H9 (cell line): ENCODE data around the gene PLAGL1. TPM values are rescaled to one million over a fixed set of nuclear protein-coding genes. Genes with fewer than 3 reads are reported as not detected.

ENCODE experiments used
- DNase-seq: peaks from one replicate; pipeline ENCODE4 v3.0.0-alpha.2; 2017
- H2AFZ ChIP-seq: one replicate; pipeline ENCODE4 v1.6.1; 2013; ENCODE audit warnings: mild to moderate bottlenecking, low read length, control low read depth, moderate library complexity
- H2AK5ac ChIP-seq: 2 replicates; pipeline ENCODE4 v1.6.1; 2013; ENCODE audit warnings: low read length, control low read depth, mixed read lengths; ENCODE audit not compliant: insufficient read length
- H2BK120ac ChIP-seq: one replicate; pipeline ENCODE4 v1.6.1; 2013; ENCODE audit warnings: low read depth, mild to moderate bottlenecking, low read length, control low read depth, inconsistent platforms; ENCODE audit not compliant: poor library complexity, severe bottlenecking
- H2BK12ac ChIP-seq: 2 replicates; pipeline ENCODE4 v1.6.1; 2013; ENCODE audit warnings: low read length, control low read depth, mixed read lengths, low read depth; ENCODE audit not compliant: insufficient read length
- H2BK15ac ChIP-seq: 2 replicates; pipeline ENCODE4 v1.6.1; 2013; ENCODE audit warnings: low read depth, low read length, control low read depth
- H2BK20ac ChIP-seq: one replicate; pipeline ENCODE4 v1.6.1; 2013; ENCODE audit warnings: low read depth, mild to moderate bottlenecking, low read length, control low read depth, inconsistent platforms; ENCODE audit not compliant: poor library complexity, severe bottlenecking
- H2BK5ac ChIP-seq: 2 replicates; pipeline ENCODE4 v1.6.1; 2013; ENCODE audit warnings: low read length, control low read depth, mixed read lengths; ENCODE audit not compliant: insufficient read length
- H3K14ac ChIP-seq: 2 replicates; pipeline ENCODE4 v1.6.1; 2013; ENCODE audit warnings: low read length, control low read depth; ENCODE audit not compliant: insufficient read depth
- H3K18ac ChIP-seq: 2 replicates; pipeline ENCODE4 v1.6.1; 2013; ENCODE audit warnings: low read depth, mild to moderate bottlenecking, mixed read lengths, low read length, control low read depth; ENCODE audit not compliant: insufficient read length
- H3K23ac ChIP-seq: 2 replicates; pipeline ENCODE4 v1.6.1; 2013; ENCODE audit warnings: low read length, control low read depth, mixed read lengths, low read depth; ENCODE audit not compliant: insufficient read length
- H3K23me2 ChIP-seq: 2 replicates; pipeline ENCODE4 v1.6.1; 2013; ENCODE audit warnings: low read depth, mild to moderate bottlenecking, mixed read lengths, low read length, control low read depth; ENCODE audit not compliant: insufficient read length, poor library complexity, severe bottlenecking
- H3K27ac ChIP-seq: 2 replicates; pipeline ENCODE4 v1.5.1; 2013; ENCODE audit warnings: low read length, control low read depth, mixed read lengths, low read depth; ENCODE audit not compliant: insufficient read length
- H3K27me3 ChIP-seq: 2 replicates; pipeline ENCODE4 v1.6.1; 2013; ENCODE audit warnings: low read length, control low read depth, inconsistent platforms; ENCODE audit not compliant: insufficient read depth
- H3K4ac ChIP-seq: 2 replicates; pipeline ENCODE4 v1.6.1; 2013; ENCODE audit warnings: low read depth, mild to moderate bottlenecking, control low read depth, inconsistent platforms, low read length, moderate library complexity
- H3K4me1 ChIP-seq: 2 replicates; pipeline ENCODE4 v1.6.1; 2013; ENCODE audit warnings: low read length, control low read depth, inconsistent platforms; ENCODE audit not compliant: insufficient read depth
- H3K4me2 ChIP-seq: 2 replicates; pipeline ENCODE4 v1.6.1; 2013; ENCODE audit warnings: low read length, control low read depth, mixed read lengths; ENCODE audit not compliant: insufficient read length, insufficient read depth
- H3K56ac ChIP-seq: 2 replicates; pipeline ENCODE4 v1.6.1; 2013; ENCODE audit warnings: low read depth, mild to moderate bottlenecking, mixed read lengths, low read length, control low read depth; ENCODE audit not compliant: insufficient read length
- H3K79me1 ChIP-seq: 2 replicates; pipeline ENCODE4 v1.6.1; 2013; ENCODE audit warnings: low read depth, mild to moderate bottlenecking, moderate library complexity, low read length, control low read depth, inconsistent platforms; ENCODE audit not compliant: insufficient read depth, poor library complexity, severe bottlenecking
- H3K79me2 ChIP-seq: 2 replicates; pipeline ENCODE4 v1.6.1; 2013; ENCODE audit warnings: low read length, control low read depth, inconsistent platforms; ENCODE audit not compliant: insufficient read depth
- H3K9ac ChIP-seq: 2 replicates; pipeline ENCODE4 v1.6.1; 2013; ENCODE audit warnings: low read length, control low read depth, mixed read lengths; ENCODE audit not compliant: insufficient read length; ENCODE audit errors: extremely low read depth
- H3K9me3 ChIP-seq: one replicate; pipeline ENCODE4 v1.6.1; 2013; ENCODE audit warnings: low read depth, low read length, inconsistent platforms; ENCODE audit not compliant: control insufficient read depth
- H3T11ph ChIP-seq: one replicate; pipeline ENCODE4 v1.6.1; 2013; ENCODE audit warnings: mild to moderate bottlenecking, low read length, control low read depth, inconsistent platforms
- H4K20me1 ChIP-seq: one replicate; pipeline ENCODE4 v1.6.1; 2013; ENCODE audit not compliant: control insufficient read depth, insufficient read length, insufficient read depth
- H4K5ac ChIP-seq: 2 replicates; pipeline ENCODE4 v1.6.1; 2013; ENCODE audit warnings: low read depth, mild to moderate bottlenecking, mixed read lengths, low read length, control low read depth; ENCODE audit not compliant: insufficient read length
- H4K8ac ChIP-seq: replicated peaks from 2 replicates; pipeline ENCODE4 v1.6.1; 2013; ENCODE audit warnings: low read length, control low read depth, mixed read lengths, low read depth; ENCODE audit not compliant: insufficient read length
- H4K91ac ChIP-seq: 2 replicates; pipeline ENCODE4 v1.6.1; 2013; ENCODE audit warnings: low read depth, mild to moderate bottlenecking, moderate library complexity, mixed read lengths, low read length, control low read depth; ENCODE audit not compliant: insufficient read length
- H3K27ac Mint-ChIP-seq, 3 experiments: 2 replicates in 2 of 3; 3 replicates in 1 of 3; pipeline ENCODE4 v1.8.0; 2020 to 2021; ENCODE audit warnings: mixed read lengths in 3 of 3, mild to moderate bottlenecking in 1 of 3, moderate library complexity in 1 of 3
- H3K27me3 Mint-ChIP-seq: 2 replicates; pipeline ENCODE4 v1.8.0; 2021; ENCODE audit warnings: low read depth, mild to moderate bottlenecking, moderate library complexity, mixed read lengths
- H3K36me3 Mint-ChIP-seq, 3 experiments: 2 replicates in 2 of 3; 3 replicates in 1 of 3; pipeline ENCODE4 v1.8.0; 2020 to 2021; ENCODE audit warnings: low read depth in 3 of 3, mixed read lengths in 3 of 3; ENCODE audit not compliant: insufficient read depth in 1 of 3
- H3K4me1 Mint-ChIP-seq, 2 experiments: 2 replicates each; pipeline ENCODE4 v1.8.0; 2020; ENCODE audit warnings: mixed read lengths in 2 of 2
- H3K4me3 Mint-ChIP-seq, 2 experiments: 2 replicates in 1 of 2; 3 replicates in 1 of 2; pipeline ENCODE4 v1.8.0; 2020 to 2021; ENCODE audit warnings: mild to moderate bottlenecking in 2 of 2, mixed read lengths in 2 of 2, moderate library complexity in 1 of 2
- H3K9me3 Mint-ChIP-seq, 2 experiments: 2 replicates in 1 of 2; 3 replicates in 1 of 2; pipeline ENCODE4 v1.8.0; 2020; ENCODE audit warnings: mild to moderate bottlenecking in 2 of 2, mixed read lengths in 2 of 2, moderate library complexity in 1 of 2
- WGBS: extraction: QIAGEN DNeasy Blood & Tissue Kit; methylation state at CpG from one replicate; pipeline ENCODE4 v1.1.7; 2013; ENCODE audit warnings: missing lambda C conversion rate, low lambda C conversion rate, mixed read lengths; ENCODE audit not compliant: insufficient read length; ENCODE audit errors: extremely low coverage; 5-methylcytosine and 5-hydroxymethylcytosine counted together
- total RNA-seq: library from RNA; stranded (reverse); gene quantifications from 2 replicates; pipeline ENCODE4 v1.2.1, GENCODE V29; 2021
- TF ChIP-seq, protein P1 (sequence below): fragments of 200-600 bp; sonication (generic); conservative IDR thresholded peaks from 3 replicates; pipeline ENCODE4 v1.8.0; 2021; ENCODE audit warnings: antibody characterized with exemption, mild to moderate bottlenecking

Gene PLAGL1
- total RNA-seq, 1 experiment from 2014 or later = 1.9 TPM

DNA sequence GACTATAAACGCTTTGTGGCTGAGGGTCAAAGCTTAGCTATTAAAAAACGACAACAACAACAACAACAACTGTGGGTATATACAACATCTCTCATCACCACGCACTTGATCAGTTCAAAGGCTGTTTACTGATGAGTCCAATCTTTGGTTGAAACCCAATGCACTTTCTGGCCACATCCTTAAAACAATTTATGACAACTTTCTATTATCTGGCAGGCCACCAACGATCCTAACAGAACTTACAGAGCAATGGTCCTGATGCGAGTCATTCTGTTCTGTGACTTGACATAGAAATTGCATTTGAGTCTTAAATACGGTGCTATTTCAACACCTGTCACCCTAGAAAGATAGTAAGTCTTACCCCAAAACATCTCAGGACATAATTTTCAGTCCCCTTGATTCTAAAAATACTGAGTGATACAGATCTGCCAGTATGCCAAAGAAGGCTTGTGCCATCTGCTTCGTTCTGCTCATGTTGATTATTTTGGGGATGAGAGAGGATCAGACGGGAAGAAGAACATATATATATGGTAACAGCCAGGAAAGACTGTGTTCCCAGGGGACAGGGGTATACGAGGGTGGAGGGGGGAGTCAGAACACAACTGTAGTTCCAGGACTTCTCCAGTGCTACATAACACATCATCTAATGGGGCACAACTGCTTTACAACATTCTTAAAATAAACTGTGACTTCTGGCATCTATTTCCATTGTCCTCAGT is 55.8 kb downstream of the PLAGL1 start:
- no peak overlapping the region for H3K4me3 Mint-ChIP-seq
- H3K27me3 Mint-ChIP-seq = peaks cover 50% of the 10 kb centered on the region

More for the DNA sequence above, 55.8 kb downstream of the PLAGL1 start:
- Histone ChIP-seq H3K27me3 (peaks cover 25% of the 10 kb centered on the region), H2BK120ac (no peak overlapping the region), H2BK12ac (no peak overlapping the region), H2BK15ac (no peak overlapping the region), H3K79me1 (no peaks in the 10 kb centered on the region), H3K18ac (no peak overlapping the region), H4K8ac (no peak overlapping the region), H3K9me3 (peaks cover 4% of the 10 kb centered on the region), H2AFZ (no peak overlapping the region), H3T11ph (no peak overlapping the region), H2AK5ac (no peak overlapping the region), H3K4ac (no peak overlapping the region), H3K4me1 (peaks cover 6% of the 10 kb centered on the region; the same call in 1 of the 2 replicates), H3K23ac (no peak overlapping the region), H4K91ac (no peak overlapping the region), H4K5ac (no peak overlapping the region), H2BK20ac (no peak overlapping the region), H3K56ac (no peak overlapping the region), H3K14ac (no peak overlapping the region), H3K23me2 (no peaks in the 10 kb centered on the region), H3K9ac (no peak overlapping the region), H3K79me2 (no peaks in the 10 kb centered on the region), H3K27ac (no peak overlapping the region), H3K4me2 (no peak overlapping the region), H2BK5ac (no peak overlapping the region), H4K20me1 (no peaks in the 10 kb centered on the region)
- Mint-ChIP-seq H3K9me3 (peaks cover 1 to 4% of the 10 kb centered on the region in 2 experiments; a peak in 3 of 5 replicates), H3K36me3 (0 out of 7 replicates have a peak, but pooled peaks cover 0 to 3% (median 0%) of the 10 kb centered on the region in 3 experiments), H3K27ac (no peak overlapping the region), H3K4me1 (peaks cover 23% of the 10 kb centered on the region in 2 experiments)
- no peak for DNase-seq
- no CpG with 5 or more reads among the region's 9 CpGs for WGBS
- TF ChIP-seq, protein P1, sequence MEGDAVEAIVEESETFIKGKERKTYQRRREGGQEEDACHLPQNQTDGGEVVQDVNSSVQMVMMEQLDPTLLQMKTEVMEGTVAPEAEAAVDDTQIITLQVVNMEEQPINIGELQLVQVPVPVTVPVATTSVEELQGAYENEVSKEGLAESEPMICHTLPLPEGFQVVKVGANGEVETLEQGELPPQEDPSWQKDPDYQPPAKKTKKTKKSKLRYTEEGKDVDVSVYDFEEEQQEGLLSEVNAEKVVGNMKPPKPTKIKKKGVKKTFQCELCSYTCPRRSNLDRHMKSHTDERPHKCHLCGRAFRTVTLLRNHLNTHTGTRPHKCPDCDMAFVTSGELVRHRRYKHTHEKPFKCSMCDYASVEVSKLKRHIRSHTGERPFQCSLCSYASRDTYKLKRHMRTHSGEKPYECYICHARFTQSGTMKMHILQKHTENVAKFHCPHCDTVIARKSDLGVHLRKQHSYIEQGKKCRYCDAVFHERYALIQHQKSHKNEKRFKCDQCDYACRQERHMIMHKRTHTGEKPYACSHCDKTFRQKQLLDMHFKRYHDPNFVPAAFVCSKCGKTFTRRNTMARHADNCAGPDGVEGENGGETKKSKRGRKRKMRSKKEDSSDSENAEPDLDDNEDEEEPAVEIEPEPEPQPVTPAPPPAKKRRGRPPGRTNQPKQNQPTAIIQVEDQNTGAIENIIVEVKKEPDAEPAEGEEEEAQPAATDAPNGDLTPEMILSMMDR = no peak
